K562 (cell line): Measurements from ENCODE around the gene SDCCAG8. TPM values are rescaled to one million over a fixed set of nuclear protein-coding genes. Genes with fewer than 3 reads are reported as not detected.
A peak's percentile ranks its signal among the peaks of the same experiment; 100 is the strongest.

ENCODE experiments used
- ATAC-seq: fragments of 200-7000 bp; cut with Tn5 transposase; 3 replicates; pipeline ENCODE4 v1.9.1; 2020; ENCODE audit warnings: moderate library complexity
- BruUV-seq: library from RNA; stranded (reverse); fragments of 400-500 nt; replicated peaks from 2 replicates; lab custom pipeline; 2021; lab: Mats Ljungman, UMichigan
- CTCF ChIA-PET: fragments of 300-600 bp; formaldehyde crosslinking; extraction: SDS; loops from one replicate; lab custom pipeline; 2021; ENCODE audit warnings: low intra/inter-chr PET ratio; lab: Yijun Ruan, JAX
- POLR2A ChIA-PET: fragments of 300-600, 350-650 bp; sonication (Branson Sonifier 250); formaldehyde crosslinking; extraction: SDS; loops from one replicate; lab custom pipeline; 2021; ENCODE audit warnings: antibody characterized with exemption, inconsistent platforms; lab: Yijun Ruan, JAX
- DNase-seq, 4 experiments: peaks; one replicate each; pipeline versions ENCODE4 v3.0.0 to v3.0.0-alpha.2; 2011 to 2018; ENCODE audit warnings: low spot score in 3 of 4, mixed read lengths in 3 of 4; ENCODE audit errors: extremely low read depth in 1 of 4
- FAIRE-seq: peaks from 2 replicates; lab custom pipeline; 2011; peaks lifted over from hg19 to GRCh38; lab: Jason Lieb, UNC
- H2AFZ ChIP-seq: 2 replicates; pipeline ENCODE4 v1.6.0; 2011; ENCODE audit warnings: low read depth, low read length, control low read depth, inconsistent platforms
- H3K27ac ChIP-seq: fragments of 200-600 bp; 3 replicates; pipeline ENCODE4 v1.8.0; 2011; ENCODE audit warnings: low read depth, mild to moderate bottlenecking, control low read depth, inconsistent platforms, low read length, moderate library complexity, mixed read lengths; ENCODE audit errors: extremely low read depth
- H3K27me3 ChIP-seq, 2 experiments: fragments of 300-600 bp in 1 of 2; 2 replicates in 1 of 2; 3 replicates in 1 of 2; pipeline versions ENCODE4 v1.6.0 to v1.8.0; 2011; ENCODE audit warnings: inconsistent platforms in 2 of 2, low read length in 2 of 2, mild to moderate bottlenecking in 1 of 2, mixed read lengths in 1 of 2, moderate library complexity in 1 of 2; ENCODE audit not compliant: control insufficient read depth in 2 of 2, insufficient read depth in 2 of 2
- H3K36me3 ChIP-seq: fragments of 300-600 bp; 3 replicates; pipeline ENCODE4 v1.8.0; 2011; ENCODE audit warnings: mild to moderate bottlenecking, low read length, inconsistent platforms; ENCODE audit not compliant: control insufficient read depth, insufficient read depth
- H3K4me1 ChIP-seq, 2 experiments: fragments of 200-600 bp in 1 of 2; replicated peaks in 1 of 2; 2 replicates in 1 of 2; 3 replicates in 1 of 2; pipeline versions ENCODE4 v1.5.1 to v1.8.0; 2011; ENCODE audit warnings: inconsistent platforms in 2 of 2, low read length in 2 of 2, mild to moderate bottlenecking in 1 of 2, mixed read lengths in 1 of 2, moderate library complexity in 1 of 2; ENCODE audit not compliant: control insufficient read depth in 2 of 2, insufficient read depth in 2 of 2
- H3K4me2 ChIP-seq: 2 replicates; pipeline ENCODE4 v1.6.1; 2011; ENCODE audit warnings: low read length, control low read depth, inconsistent platforms, mixed read lengths; ENCODE audit not compliant: insufficient read depth
- H3K4me3 ChIP-seq: fragments of 200-600 bp; sonication (generic), shearing (Covaris generic); 2 replicates; pipeline ENCODE4 v1.5.1; 2016; ENCODE audit warnings: control low read depth, inconsistent platforms
- H3K79me2 ChIP-seq: fragments of 200-600 bp; 3 replicates; pipeline ENCODE4 v1.8.0; 2011; ENCODE audit warnings: low read length, inconsistent platforms; ENCODE audit not compliant: control insufficient read depth, insufficient read depth
- H3K9ac ChIP-seq, 2 experiments: 2 replicates each; pipeline versions ENCODE4 v1.6.0 to v1.6.1; 2011; ENCODE audit warnings: low read depth in 2 of 2, low read length in 2 of 2, control low read depth in 1 of 2, inconsistent platforms in 1 of 2, mild to moderate bottlenecking in 1 of 2, mixed read lengths in 1 of 2; ENCODE audit not compliant: insufficient read depth in 1 of 2
- H3K9me1 ChIP-seq: one replicate; pipeline ENCODE4 v1.6.0; 2011; ENCODE audit warnings: inconsistent platforms, mild to moderate bottlenecking, low read length, moderate library complexity; ENCODE audit not compliant: control insufficient read depth, insufficient read depth
- H3K9me3 ChIP-seq: replicated peaks from 2 replicates; pipeline ENCODE4 v1.5.1; 2011; ENCODE audit warnings: low read depth, low read length, inconsistent platforms; ENCODE audit not compliant: control insufficient read depth, insufficient read depth
- H4K20me1 ChIP-seq: replicated peaks from 2 replicates; pipeline ENCODE4 v1.6.1; 2011; ENCODE audit warnings: low read length, inconsistent platforms, mixed read lengths; ENCODE audit not compliant: control insufficient read depth, insufficient read depth
- CCAR2 ChIP-seq: fragments of 200-400 bp; formaldehyde crosslinking; IDR thresholded peaks from 2 replicates; pipeline ENCODE4 v1.6.1; 2017; ENCODE audit warnings: mild to moderate bottlenecking, low read depth, low read length
- KDM1A ChIP-seq, 2 experiments: fragments of 450-650 bp; IDR thresholded peaks; 2 replicates each; pipeline ENCODE4 v1.6.1; 2016; ENCODE audit warnings: mild to moderate bottlenecking in 2 of 2
- NCOA6 ChIP-seq: fragments of 450-650 bp; IDR thresholded peaks from 2 replicates; pipeline ENCODE4 v1.6.1; 2017; ENCODE audit warnings: mild to moderate bottlenecking
- PATZ1 ChIP-seq: fragments of 250-450 bp; sonication (Bioruptor Pico); IDR thresholded peaks from 2 replicates; pipeline ENCODE4 v1.5.0; 2020; ENCODE audit warnings: mild to moderate bottlenecking, borderline replicate concordance
- RBM25 ChIP-seq: fragments of 200-400 bp; formaldehyde crosslinking; IDR thresholded peaks from 2 replicates; pipeline ENCODE4 v1.6.1; 2018; ENCODE audit warnings: low read length, low read depth, moderate library complexity; ENCODE audit not compliant: severe bottlenecking
- SP2 ChIP-seq: IDR thresholded peaks from 2 replicates; pipeline ENCODE4 v1.6.1; 2011; ENCODE audit warnings: mild to moderate bottlenecking, low read depth, low read length, moderate library complexity; ENCODE audit not compliant: poor library complexity, severe bottlenecking; ENCODE audit errors: extremely low read depth
- SREBF2 ChIP-seq: sonication (generic); formaldehyde crosslinking; IDR thresholded peaks from 2 replicates; pipeline ENCODE4 v1.4.0; 2020; ENCODE audit warnings: mild to moderate bottlenecking, missing genetic modification reagents
- ZKSCAN3 ChIP-seq: fragments of 250-450 bp; sonication (Bioruptor Pico); IDR thresholded peaks from 2 replicates; pipeline ENCODE4 v1.4.0; 2020
- ZNF146 ChIP-seq: IDR thresholded peaks from one replicate; pipeline ENCODE4 v1.6.1; 2018; ENCODE audit warnings: missing compliant biosample characterization; ENCODE audit not compliant: unreplicated experiment
- WGBS: fragments of 100-300 bp; shearing (Covaris generic); methylation state at CpG from one replicate; pipeline ENCODE4 v1.1.6; 2016; ENCODE audit warnings: low coverage, mixed read lengths; ENCODE audit not compliant: insufficient coverage; ENCODE audit errors: missing lambda C conversion rate; 5-methylcytosine and 5-hydroxymethylcytosine counted together
- in situ Hi-C: fragments of 300-500 bp; cut with MboI; formaldehyde crosslinking; loops from 4 replicates; pipeline ENCODE4 v1.15.0; 2018; ENCODE audit warnings: inconsistent platforms, mixed read lengths
- intact Hi-C: fragments of 100-400 bp; cut with micrococcal nuclease; formaldehyde crosslinking; loops from 2 replicates; pipeline ENCODE4 v1.14.2; 2022
- polyA plus RNA-seq, 8 experiments: library from polyadenylated mRNA; depleted of rRNA in 4 of 8; stranded (reverse) in 5 of 8; unstranded in 3 of 8; fragments of >200 nt; fragmentation: Nextera tagmentation in 2 of 8; fragmentation: Illumina TruSeq in 1 of 8; extraction: Ambion mirVana in 2 of 8; extraction: Trizol in 1 of 8; gene quantifications; 2 replicates each; pipeline versions ENCODE4 v1.2.1 to v1.2.3, GENCODE V29; 2011 to 2014; ENCODE audit warnings: inconsistent platforms in 1 of 8, missing spikeins in 1 of 8
- total RNA-seq, 7 experiments: library from RNA; depleted of rRNA in 6 of 7; stranded (reverse); fragments of >200 nt in 6 of 7; fragmentation: Illumina TruSeq in 2 of 7; extraction: Trizol in 2 of 7; gene quantifications; 2 replicates each; pipeline versions ENCODE4 v1.2.1 to v1.2.3, GENCODE V29; 2011 to 2021; ENCODE audit warnings: low replicate concordance in 1 of 7
- TF ChIP-seq, protein P1 (sequence below): fragments of 250-450 bp; sonication (Bioruptor Pico); IDR thresholded peaks from 2 replicates; pipeline ENCODE4 v1.8.0; 2022; ENCODE audit warnings: moderate library complexity, mild to moderate bottlenecking, inconsistent platforms

SDCCAG8 gene
- total and polyA plus RNA-seq, 9 of the 15 experiments (the other 6 are each of a cell fraction or from before 2014, with no cell fraction given), result 17.9 to 36.7 (median 25.4) TPM

DNA sequence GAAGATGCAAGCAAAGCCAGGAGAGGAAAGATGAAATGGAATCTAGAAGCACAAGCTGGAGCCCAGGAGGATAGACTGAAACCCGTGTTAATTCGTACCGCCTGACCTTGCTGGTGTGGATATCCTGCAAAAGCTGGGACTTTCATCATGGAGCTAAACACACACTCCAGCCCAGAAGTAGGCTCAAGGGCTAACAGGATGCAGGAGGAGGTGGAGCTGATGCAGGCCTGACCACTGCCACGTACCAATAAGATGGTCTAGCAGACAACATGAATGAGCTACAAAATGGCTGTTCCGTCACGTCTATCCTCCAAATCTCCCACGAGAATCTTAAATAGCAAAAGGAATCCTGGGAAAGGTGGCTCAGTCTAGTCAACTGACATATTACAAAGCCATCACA, 270.3 kb downstream of the SDCCAG8 start (continued):
- TF ChIP-seq, protein P1, sequence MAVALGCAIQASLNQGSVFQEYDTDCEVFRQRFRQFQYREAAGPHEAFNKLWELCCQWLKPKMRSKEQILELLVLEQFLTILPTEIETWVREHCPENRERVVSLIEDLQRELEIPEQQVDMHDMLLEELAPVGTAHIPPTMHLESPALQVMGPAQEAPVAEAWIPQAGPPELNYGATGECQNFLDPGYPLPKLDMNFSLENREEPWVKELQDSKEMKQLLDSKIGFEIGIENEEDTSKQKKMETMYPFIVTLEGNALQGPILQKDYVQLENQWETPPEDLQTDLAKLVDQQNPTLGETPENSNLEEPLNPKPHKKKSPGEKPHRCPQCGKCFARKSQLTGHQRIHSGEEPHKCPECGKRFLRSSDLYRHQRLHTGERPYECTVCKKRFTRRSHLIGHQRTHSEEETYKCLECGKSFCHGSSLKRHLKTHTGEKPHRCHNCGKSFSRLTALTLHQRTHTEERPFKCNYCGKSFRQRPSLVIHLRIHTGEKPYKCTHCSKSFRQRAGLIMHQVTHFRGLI (CRISPR knock-in tag), result no peak
- TF ChIP-seq SREBF2 (CRISPR knock-in tag) (no peak), KDM1A (IDR thresholded peaks at IDR 0.05) (no peak), ZKSCAN3 (no peak), CCAR2 (no peak)

DNA sequence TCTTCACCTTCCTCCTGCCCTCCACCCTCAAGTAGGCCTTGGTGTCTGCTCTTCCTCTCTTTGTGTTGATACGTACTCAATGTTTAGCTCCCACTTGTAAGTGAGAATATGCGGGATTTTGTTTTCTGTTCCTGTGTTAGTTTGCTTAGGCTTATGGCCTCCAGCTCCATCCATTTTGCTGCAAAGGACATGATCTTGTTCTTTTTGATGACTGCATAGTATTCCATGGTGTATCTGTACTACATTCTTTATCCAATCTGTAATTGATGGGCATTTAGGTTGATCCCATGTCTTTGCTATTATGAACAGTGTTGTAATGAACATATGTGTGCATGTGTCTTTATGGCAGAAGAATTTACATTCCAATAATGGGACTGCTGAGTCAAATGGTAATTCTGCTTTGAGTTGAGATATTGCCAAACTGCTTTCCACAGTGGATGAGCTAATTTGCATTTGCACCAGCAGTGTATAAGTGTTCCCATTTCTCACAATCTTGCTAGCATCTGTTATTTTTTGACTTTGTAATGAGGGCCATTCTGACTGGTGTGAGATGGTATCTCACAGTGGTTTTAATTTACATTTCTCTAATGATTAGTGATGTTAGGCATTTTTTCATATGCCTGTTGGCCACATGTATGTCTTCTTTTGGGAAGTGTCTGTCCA, 272.7 kb downstream of the SDCCAG8 start:
- no peak for FAIRE-seq
- no TSS peak for BruUV-seq
- Histone ChIP-seq H3K9me3 (no peaks in the 10 kb centered on the region), H3K4me3 (no peak overlapping the region), H3K36me3 (no peaks in the 10 kb centered on the region), H4K20me1 (no peaks in the 10 kb centered on the region), H3K4me1 (no peaks in the 10 kb centered on the region), H3K9me1 (no peaks in the 10 kb centered on the region), H2AFZ (no peak overlapping the region), H3K9ac (no peak overlapping the region), H3K79me2 (no peaks in the 10 kb centered on the region), H3K27ac (no peak overlapping the region), H3K4me2 (no peak overlapping the region), H3K27me3 (no peaks in the 10 kb centered on the region)
- ChIA-PET POLR2A (no interaction called here), CTCF (no interaction called here)
- peak; percentile 34 for TF ChIP-seq RBM25
- no peak for TF ChIP-seq SP2
- no peak for TF ChIP-seq PATZ1 (CRISPR knock-in tag)
- no peak for TF ChIP-seq NCOA6
- TF ChIP-seq ZNF146, result peak; percentile 62
- 3% methylated on average over 2 of the region's 2 CpGs for WGBS
- ATAC-seq, result no peak
- no peak for DNase-seq
- in situ Hi-C loops (no loop called here), intact Hi-C loops (no loop called here)
